Choroid plexus epithelial cell (primary cell): ENCODE data around the gene PPARA.
"Not testable (repeated sequence)": the region's sequence is repeated elsewhere in the genome, so short reads cannot be mapped to it uniquely, and the experiment has no call there.

Experiments
- DNase-seq: peaks from one replicate; pipeline ENCODE4 v3.0.0-alpha.2; 2010; ENCODE audit warnings: low read depth
- H3K4me3 ChIP-seq: 2 replicates; pipeline ENCODE4 v1.5.1; 2011; ENCODE audit warnings: low read depth, mild to moderate bottlenecking, control low read depth, low read length, moderate library complexity
- TF ChIP-seq, protein P1 (sequence below): conservative IDR thresholded peaks from 2 replicates; pipeline ENCODE4 v1.5.1; 2011; ENCODE audit warnings: low read depth, mild to moderate bottlenecking, control low read depth, inconsistent platforms, low read length, moderate library complexity

Gene PPARA

DNA sequence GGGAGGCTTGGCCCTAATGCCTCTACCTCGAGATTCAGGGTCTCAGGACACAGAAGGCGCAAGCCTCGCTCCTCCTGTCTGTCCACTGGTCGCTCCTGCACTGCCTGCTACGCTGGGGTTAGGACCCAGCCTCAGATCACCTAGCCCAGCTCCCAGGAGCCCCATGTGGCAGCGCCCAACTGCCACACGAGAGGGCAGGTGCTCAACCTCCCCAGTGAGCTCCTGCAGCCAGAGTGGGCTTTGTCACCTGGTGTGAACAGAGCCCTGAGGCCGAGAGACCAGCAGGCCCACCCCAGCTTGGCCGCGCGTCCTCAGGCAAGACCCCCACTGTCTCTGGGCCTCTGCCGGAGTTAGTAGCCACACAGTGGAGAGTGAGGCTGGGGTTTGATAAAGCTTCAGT is 21.7 kb upstream of the PPARA start:
- H3K4me3 ChIP-seq = no peak overlapping the region
- TF ChIP-seq, protein P1, sequence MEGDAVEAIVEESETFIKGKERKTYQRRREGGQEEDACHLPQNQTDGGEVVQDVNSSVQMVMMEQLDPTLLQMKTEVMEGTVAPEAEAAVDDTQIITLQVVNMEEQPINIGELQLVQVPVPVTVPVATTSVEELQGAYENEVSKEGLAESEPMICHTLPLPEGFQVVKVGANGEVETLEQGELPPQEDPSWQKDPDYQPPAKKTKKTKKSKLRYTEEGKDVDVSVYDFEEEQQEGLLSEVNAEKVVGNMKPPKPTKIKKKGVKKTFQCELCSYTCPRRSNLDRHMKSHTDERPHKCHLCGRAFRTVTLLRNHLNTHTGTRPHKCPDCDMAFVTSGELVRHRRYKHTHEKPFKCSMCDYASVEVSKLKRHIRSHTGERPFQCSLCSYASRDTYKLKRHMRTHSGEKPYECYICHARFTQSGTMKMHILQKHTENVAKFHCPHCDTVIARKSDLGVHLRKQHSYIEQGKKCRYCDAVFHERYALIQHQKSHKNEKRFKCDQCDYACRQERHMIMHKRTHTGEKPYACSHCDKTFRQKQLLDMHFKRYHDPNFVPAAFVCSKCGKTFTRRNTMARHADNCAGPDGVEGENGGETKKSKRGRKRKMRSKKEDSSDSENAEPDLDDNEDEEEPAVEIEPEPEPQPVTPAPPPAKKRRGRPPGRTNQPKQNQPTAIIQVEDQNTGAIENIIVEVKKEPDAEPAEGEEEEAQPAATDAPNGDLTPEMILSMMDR = no peak
- DNase-seq = no peak

DNA sequence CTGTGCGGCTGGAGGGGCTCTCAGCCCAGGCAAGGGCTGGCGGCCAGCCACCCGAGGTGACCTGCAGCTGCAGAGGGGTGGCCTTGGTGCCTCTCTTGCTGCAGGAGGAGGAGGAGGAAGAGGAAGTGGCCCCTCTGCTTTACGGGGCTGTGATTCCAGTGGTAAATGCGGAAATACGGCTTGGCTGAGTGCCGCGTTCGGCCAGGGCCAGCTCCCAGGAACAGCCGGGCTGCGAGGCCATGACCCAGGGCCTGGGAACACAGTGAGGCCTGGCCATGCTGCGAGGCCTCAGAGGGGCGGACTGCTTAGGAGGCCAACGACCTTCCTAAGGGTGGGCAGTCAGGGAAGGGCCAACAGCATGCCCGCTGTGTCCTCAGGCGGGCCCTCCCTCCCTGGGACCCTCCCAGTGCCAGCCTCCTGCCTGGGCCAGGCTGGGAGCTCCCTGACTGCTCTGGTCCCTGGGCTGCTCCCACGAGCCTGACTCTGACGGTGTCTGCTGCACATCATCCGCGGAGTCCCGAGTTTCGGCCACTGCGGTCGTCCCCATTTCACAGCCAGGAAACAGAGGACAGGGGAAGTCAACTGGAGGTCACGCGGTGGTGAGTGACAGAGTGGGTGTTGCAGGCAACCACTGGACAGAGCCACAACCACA is 20.8 kb upstream of the PPARA start:
- H3K4me3 ChIP-seq = no peak overlapping the region
- TF ChIP-seq, protein P1 = no peak
- DNase-seq = no peak

DNA sequence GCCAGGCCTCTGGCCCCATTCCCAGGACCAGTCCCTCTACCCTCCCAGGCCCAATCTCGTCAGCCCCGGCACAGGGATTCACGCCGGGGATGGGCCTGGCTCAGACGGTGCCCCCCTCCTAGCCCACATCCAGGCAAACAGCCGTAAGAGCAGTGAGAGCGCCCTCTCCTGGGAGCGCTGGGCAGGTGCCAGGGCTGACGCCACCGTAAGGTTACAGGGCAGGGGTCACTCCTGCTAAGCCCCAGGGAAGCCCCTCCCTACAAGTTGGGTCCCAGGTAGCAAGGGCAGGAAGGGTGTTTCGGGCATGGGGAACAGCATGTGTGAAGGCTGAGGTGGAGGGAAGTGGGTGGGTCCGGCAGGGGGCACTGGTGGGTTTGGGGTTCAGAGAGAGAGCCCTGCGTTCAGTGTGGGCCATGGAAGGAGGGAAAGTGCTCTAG is 19.2 kb upstream of the PPARA start:
- TF ChIP-seq, protein P1 = peak; percentile 48
- H3K4me3 ChIP-seq = no peak overlapping the region
- no peak for DNase-seq

DNA sequence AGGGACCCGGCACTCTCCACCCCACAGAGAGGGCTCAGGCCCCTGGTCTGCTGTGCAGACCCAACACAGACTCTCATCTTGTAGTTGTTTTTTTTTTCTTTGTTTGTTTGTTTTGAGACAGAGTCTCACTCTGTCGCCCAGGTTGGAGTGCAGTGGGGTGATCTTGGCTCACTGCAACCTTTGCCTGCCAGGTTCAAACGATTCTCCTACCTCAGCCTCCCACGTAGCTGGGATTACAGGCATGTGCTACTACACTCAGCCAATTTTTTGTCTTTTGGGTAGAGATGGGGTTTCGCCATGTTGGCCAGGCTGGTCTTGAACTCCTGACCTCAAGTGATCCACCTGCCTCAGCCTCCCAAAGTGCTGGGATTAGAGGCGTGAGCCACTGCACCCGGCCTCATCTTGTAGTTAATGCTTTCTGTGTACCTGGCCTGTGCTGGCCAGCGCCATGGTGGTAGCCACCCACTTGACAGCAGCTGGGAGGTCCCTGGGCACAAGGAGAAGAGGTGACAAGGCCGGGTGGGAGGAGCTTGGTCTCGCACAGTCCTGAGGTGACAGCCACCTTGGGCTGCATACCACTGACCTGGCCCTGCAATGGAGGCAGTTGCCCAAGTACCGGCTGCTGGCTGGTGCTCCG is 18.0 kb upstream of the PPARA start:
- H3K4me3 ChIP-seq, DNase-seq: not testable (repeated sequence)

DNA sequence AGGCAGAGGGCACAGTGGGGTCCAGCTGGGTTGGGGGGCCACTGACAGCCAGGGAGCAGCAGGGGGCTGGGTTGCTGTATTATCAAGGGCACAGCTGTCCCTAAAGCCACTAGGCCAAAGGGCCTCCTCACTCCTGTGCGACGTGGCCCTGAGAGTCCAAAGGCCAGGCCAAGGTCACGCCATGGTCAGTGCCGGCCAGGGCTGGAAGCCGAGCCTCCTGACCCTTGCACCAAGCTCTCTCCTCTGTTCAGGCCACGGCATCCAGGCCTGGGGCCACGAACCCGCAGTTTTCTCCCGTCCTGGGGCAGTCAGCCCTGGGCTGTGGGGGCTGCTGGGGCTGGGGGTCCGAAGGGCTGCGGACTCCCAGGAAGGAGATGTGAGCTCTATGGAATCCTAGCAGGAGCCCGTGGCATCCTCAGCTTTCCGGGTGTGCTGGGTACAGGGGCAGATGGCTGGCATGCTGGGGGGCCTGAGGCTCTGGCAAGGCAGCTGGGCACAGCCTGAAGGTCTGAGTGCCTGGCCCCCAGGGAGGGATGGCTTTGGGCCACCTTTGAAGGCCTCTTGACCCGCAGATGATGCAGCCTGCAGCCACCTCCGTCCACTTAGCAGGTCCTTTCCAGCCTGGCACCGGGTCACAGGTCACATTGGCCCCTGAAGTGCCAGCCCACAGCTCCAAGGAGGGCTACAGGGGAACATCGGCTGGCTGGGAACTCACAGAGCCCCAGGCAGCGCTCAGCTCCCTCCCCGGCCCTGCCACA is 17.3 kb upstream of the PPARA start:
- DNase-seq = no peak
- H3K4me3 ChIP-seq = no peak overlapping the region
- TF ChIP-seq, protein P1 = no peak

DNA sequence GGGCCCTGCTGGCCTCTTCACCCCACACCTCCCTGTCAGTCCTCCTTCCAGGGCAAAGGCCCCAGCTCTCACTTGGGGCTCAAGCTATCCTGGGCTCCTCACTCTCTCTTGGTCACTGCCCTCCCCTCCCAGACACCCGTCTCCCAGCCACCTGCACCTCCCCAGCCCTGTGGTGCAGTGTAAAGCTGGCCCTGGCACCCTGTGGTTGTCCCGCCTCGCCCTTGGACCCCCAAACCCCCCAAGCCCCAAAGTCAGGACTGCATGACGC is 16.8 kb upstream of the PPARA start:
- TF ChIP-seq, protein P1 = no peak
- no peak for DNase-seq
- H3K4me3 ChIP-seq = no peak overlapping the region

DNA sequence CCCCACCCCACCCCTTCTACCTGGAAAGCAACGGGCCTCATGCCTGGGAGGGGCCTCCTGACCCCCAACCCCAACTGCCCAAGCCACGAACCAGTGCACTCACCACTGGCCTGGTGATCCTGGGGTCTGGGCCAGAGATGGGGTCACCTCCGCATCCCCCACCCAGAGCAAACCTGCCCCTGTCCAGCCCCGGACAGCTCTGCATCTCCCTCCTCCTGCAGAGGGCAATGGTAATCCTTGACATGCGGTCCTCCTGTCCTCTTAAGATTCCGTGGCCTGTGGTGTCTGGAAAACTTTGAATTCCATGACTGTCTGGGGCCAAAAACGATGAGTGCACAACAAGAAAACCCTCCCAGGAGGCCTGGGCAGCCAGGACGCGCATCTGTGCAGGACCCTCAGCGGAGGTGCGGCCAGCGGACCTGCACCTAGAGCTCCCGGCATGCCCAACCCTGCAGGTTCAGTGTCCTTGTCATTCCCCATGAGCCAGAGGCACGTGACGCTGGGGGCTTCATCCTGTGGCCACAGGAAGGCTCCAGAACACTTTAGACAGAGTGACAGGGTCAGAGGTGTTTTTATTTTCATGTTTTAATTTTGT is 16.1 kb upstream of the PPARA start:
- no peak for DNase-seq
- no peak overlapping the region for H3K4me3 ChIP-seq
- TF ChIP-seq, protein P1 = no peak
